A673 (cell line): ENCODE measurements around the gene VAMP3.
"Not testable (repeated sequence)": the region's sequence is repeated elsewhere in the genome, so short reads cannot be mapped to it uniquely, and the experiment has no call there.

Source experiments
- EZH2 ChIP-seq: fragments of 200-600 bp; sonication (generic); IDR thresholded peaks from 2 replicates; pipeline ENCODE4 v1.6.1; 2017; ENCODE audit warnings: borderline replicate concordance, low read depth, mild to moderate bottlenecking, mixed read lengths, antibody characterized with exemption, low read length; ENCODE audit not compliant: poor library complexity, severe bottlenecking
- TF ChIP-seq, protein P1 (sequence below): fragments of 300-800, 200-600 bp; sonication (generic); conservative IDR thresholded peaks from 2 replicates; pipeline ENCODE4 v1.5.1; 2017; ENCODE audit warnings: low read depth, mild to moderate bottlenecking, antibody characterized with exemption, low read length, moderate library complexity, mixed read lengths

DNA sequence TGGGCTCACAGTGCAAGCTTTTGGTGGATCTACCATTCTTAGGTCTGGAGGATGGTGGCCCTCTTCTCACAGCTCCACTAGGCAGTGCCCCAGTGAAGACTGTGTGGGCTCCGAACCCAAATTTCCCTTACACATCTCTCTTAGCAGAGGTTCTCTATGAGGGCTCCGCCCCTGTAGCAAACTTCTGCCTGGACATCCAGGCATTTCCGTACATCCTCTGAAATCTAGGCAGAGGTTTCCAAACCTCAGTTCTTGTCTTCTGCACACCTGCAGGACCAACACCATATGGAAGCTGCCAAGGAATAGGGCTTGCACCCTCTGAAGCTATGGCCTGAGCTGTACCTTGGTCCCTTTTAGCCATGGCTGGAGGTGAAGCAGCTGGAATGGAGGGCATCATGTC lies 19.9 kb downstream of the VAMP3 start:
- TF ChIP-seq, protein P1, sequence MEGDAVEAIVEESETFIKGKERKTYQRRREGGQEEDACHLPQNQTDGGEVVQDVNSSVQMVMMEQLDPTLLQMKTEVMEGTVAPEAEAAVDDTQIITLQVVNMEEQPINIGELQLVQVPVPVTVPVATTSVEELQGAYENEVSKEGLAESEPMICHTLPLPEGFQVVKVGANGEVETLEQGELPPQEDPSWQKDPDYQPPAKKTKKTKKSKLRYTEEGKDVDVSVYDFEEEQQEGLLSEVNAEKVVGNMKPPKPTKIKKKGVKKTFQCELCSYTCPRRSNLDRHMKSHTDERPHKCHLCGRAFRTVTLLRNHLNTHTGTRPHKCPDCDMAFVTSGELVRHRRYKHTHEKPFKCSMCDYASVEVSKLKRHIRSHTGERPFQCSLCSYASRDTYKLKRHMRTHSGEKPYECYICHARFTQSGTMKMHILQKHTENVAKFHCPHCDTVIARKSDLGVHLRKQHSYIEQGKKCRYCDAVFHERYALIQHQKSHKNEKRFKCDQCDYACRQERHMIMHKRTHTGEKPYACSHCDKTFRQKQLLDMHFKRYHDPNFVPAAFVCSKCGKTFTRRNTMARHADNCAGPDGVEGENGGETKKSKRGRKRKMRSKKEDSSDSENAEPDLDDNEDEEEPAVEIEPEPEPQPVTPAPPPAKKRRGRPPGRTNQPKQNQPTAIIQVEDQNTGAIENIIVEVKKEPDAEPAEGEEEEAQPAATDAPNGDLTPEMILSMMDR = not testable (repeated sequence)
- TF ChIP-seq EZH2 = not testable (repeated sequence)
